Fibroblast of lung (primary cell): ENCODE data around the gene PLCB2. TPM values are rescaled to one million over a fixed set of nuclear protein-coding genes. Genes with fewer than 3 reads are reported as not detected.

Experiments
- DNase-seq, 2 donors: peaks; one replicate each; pipeline versions ENCODE4 v3.0.0 to v3.0.0-alpha.2; 2010; ENCODE audit warnings: low read depth in 2 of 2
- H2AFZ ChIP-seq: 2 replicates; pipeline ENCODE4 v1.5.1; 2012; ENCODE audit warnings: low read length, control low read depth, inconsistent platforms
- H3K27ac ChIP-seq: 2 replicates; pipeline ENCODE4 v1.5.1; 2011; ENCODE audit warnings: low read length, control low read depth; ENCODE audit not compliant: insufficient read depth
- H3K27me3 ChIP-seq: 2 replicates; pipeline ENCODE4 v1.5.1; 2011; ENCODE audit warnings: mild to moderate bottlenecking, low read length; ENCODE audit not compliant: control insufficient read depth, insufficient read depth
- H3K36me3 ChIP-seq: 2 replicates; pipeline ENCODE4 v1.5.1; 2011; ENCODE audit warnings: low read length; ENCODE audit not compliant: control insufficient read depth, insufficient read depth
- H3K4me1 ChIP-seq: 2 replicates; pipeline ENCODE4 v1.5.1; 2011; ENCODE audit warnings: low read length; ENCODE audit not compliant: control insufficient read depth, insufficient read depth; ENCODE audit errors: extremely low read depth
- H3K4me2 ChIP-seq: 2 replicates; pipeline ENCODE4 v1.5.1; 2011; ENCODE audit warnings: low read length, control low read depth; ENCODE audit not compliant: insufficient read depth; ENCODE audit errors: extremely low read depth
- H3K4me3 ChIP-seq, 4 experiments: fragments of 200-600 bp in 1 of 4; sonication (generic) in 1 of 4; replicated peaks in 1 of 4; 2 replicates each; pipeline ENCODE4 v1.5.1; 2011 to 2016; ENCODE audit warnings: low read length in 4 of 4, low read depth in 3 of 4, mild to moderate bottlenecking in 3 of 4, control low read depth in 2 of 4, inconsistent platforms in 1 of 4, mixed read lengths in 1 of 4; ENCODE audit not compliant: insufficient read depth in 1 of 4; ENCODE audit errors: control extremely low read depth in 1 of 4
- H3K79me2 ChIP-seq: 2 replicates; pipeline ENCODE4 v1.5.1; 2012; ENCODE audit warnings: mild to moderate bottlenecking, low read length, inconsistent platforms; ENCODE audit not compliant: control insufficient read depth, insufficient read depth
- H3K9ac ChIP-seq: 2 replicates; pipeline ENCODE4 v1.5.1; 2011; ENCODE audit warnings: mild to moderate bottlenecking, low read length, control low read depth; ENCODE audit not compliant: insufficient read depth
- H3K9me3 ChIP-seq: 2 replicates; pipeline ENCODE4 v1.5.1; 2012; ENCODE audit warnings: low read depth, low read length; ENCODE audit not compliant: control insufficient read depth, insufficient read depth
- H4K20me1 ChIP-seq: 2 replicates; pipeline ENCODE4 v1.5.1; 2011; ENCODE audit warnings: low read length; ENCODE audit not compliant: control insufficient read depth, insufficient read depth; ENCODE audit errors: extremely low read depth
- EZH2 ChIP-seq: IDR thresholded peaks from 2 replicates; pipeline ENCODE4 v1.5.1; 2012; ENCODE audit warnings: low read length, control low read depth, mild to moderate bottlenecking; ENCODE audit errors: missing control alignments
- polyA plus RNA-seq, 2 donors: library from polyadenylated mRNA; depleted of rRNA in 1 of 2; stranded (reverse) in 1 of 2; unstranded in 1 of 2; fragments of >200 nt; gene quantifications; 2 replicates each; pipeline ENCODE4 v1.2.1, GENCODE V29; 2011 to 2012; ENCODE audit warnings: missing spikeins in 1 of 2
- total RNA-seq: library from RNA; depleted of rRNA; stranded (reverse); fragments of >200 nt; gene quantifications from 2 replicates; pipeline ENCODE4 v1.2.1, GENCODE V29; 2014
- TF ChIP-seq, protein P1 (sequence below), 2 donors: IDR thresholded peaks in 1 of 2; conservative IDR thresholded peaks in 1 of 2; 1 replicate in 1 of 2; 2 replicates in 1 of 2; pipeline ENCODE4 v1.5.1; 2011 to 2012; ENCODE audit warnings: low read length in 2 of 2, control low read depth in 1 of 2, inconsistent platforms in 1 of 2, low read depth in 1 of 2, mild to moderate bottlenecking in 1 of 2

PLCB2 gene
- total and polyA plus RNA-seq, 2 donors (not counting 1 experiment from before 2014, with no cell fraction given) = under 0.01 to 0.40 TPM

DNA sequence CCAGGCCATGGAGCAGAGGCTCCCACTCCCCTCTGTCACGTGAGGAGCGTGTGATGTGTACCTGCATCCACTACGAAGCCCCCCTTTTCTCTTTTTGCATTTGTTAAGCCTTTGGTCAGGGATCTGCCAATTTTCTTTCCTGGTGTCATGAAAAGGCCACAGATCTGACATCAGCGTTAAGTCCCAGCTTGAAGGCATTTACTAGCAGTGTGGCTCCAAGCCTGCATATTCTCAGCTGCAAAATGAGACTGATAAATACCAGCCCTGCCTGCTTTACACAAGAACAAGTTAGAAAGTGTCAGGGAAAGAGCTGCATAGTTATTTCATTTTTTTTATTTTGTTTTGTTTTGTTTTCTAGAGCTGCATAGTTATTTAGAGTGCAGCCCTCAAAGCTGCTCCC, 22.6 kb downstream of the PLCB2 start:
- H3K27me3 ChIP-seq = peaks cover 43% of the 10 kb centered on the region
- H2AFZ ChIP-seq = no peak overlapping the region
- no peaks in the 10 kb centered on the region for H4K20me1 ChIP-seq
- H3K36me3 ChIP-seq = no peaks in the 10 kb centered on the region
- H3K4me3 ChIP-seq = no peak overlapping the region
- H3K79me2 ChIP-seq = no peaks in the 10 kb centered on the region
- no peaks in the 10 kb centered on the region for H3K4me1 ChIP-seq
- peak in 1 of 2 donors; percentile 20 for DNase-seq
- no peak overlapping the region for H3K4me2 ChIP-seq
- no peak overlapping the region for H3K9ac ChIP-seq
- no peaks in the 10 kb centered on the region for H3K9me3 ChIP-seq
- no peak for TF ChIP-seq EZH2
- no peak overlapping the region for H3K27ac ChIP-seq

DNA sequence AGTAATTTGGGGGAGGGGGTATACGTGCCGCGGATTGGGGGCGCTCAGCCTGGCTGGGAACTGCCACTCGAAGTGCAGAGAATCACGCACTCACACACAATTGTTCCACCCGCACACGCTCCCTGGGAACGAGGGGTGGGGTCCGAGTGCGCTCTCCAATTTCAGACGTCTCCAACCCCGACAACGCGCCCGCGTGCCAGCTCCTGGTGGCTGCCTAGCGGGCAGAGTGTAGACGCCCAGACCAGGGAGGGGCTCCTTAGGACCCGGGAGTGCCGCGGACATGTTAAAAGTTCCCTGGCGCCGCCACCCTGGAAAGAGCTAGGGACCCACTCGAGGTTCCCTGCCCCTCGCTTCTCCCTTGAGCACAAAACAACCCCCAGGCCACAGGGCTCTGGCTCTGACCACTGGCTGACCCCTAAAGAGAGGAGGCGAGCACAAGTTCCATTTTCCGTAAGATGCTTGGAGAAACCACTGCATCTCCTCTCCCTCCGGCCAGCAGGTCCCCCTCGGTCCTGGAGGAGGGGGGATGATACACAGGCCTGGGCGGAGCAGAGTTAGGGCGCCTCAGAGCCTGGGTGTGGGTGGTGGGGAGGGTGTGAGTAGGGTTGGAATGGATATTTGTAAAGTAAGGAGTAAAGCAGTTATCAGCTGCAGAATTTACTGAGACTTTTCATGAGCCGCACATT, 24.0 kb downstream of the PLCB2 start:
- no peak for DNase-seq
- Histone ChIP-seq H3K9ac (no peak overlapping the region), H3K36me3 (no peaks in the 10 kb centered on the region), H2AFZ (no peak overlapping the region), H3K4me2 (no peak overlapping the region), H3K27ac (no peak overlapping the region), H3K4me1 (peaks cover 2% of the 10 kb centered on the region), H3K9me3 (no peaks in the 10 kb centered on the region), H3K79me2 (no peaks in the 10 kb centered on the region), H3K27me3 (peaks cover 46% of the 10 kb centered on the region), H4K20me1 (no peaks in the 10 kb centered on the region), H3K4me3 (no peak overlapping the region)
- TF ChIP-seq, protein P1, sequence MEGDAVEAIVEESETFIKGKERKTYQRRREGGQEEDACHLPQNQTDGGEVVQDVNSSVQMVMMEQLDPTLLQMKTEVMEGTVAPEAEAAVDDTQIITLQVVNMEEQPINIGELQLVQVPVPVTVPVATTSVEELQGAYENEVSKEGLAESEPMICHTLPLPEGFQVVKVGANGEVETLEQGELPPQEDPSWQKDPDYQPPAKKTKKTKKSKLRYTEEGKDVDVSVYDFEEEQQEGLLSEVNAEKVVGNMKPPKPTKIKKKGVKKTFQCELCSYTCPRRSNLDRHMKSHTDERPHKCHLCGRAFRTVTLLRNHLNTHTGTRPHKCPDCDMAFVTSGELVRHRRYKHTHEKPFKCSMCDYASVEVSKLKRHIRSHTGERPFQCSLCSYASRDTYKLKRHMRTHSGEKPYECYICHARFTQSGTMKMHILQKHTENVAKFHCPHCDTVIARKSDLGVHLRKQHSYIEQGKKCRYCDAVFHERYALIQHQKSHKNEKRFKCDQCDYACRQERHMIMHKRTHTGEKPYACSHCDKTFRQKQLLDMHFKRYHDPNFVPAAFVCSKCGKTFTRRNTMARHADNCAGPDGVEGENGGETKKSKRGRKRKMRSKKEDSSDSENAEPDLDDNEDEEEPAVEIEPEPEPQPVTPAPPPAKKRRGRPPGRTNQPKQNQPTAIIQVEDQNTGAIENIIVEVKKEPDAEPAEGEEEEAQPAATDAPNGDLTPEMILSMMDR (conservative IDR thresholded peaks at IDR 0.05 in 1 of 2, IDR thresholded peaks at IDR 0.05 in 1 of 2; ENCODE audit: low read depth in 1 of 2, low read length in 2 of 2) = no peak
- TF ChIP-seq EZH2 = no peak

DNA sequence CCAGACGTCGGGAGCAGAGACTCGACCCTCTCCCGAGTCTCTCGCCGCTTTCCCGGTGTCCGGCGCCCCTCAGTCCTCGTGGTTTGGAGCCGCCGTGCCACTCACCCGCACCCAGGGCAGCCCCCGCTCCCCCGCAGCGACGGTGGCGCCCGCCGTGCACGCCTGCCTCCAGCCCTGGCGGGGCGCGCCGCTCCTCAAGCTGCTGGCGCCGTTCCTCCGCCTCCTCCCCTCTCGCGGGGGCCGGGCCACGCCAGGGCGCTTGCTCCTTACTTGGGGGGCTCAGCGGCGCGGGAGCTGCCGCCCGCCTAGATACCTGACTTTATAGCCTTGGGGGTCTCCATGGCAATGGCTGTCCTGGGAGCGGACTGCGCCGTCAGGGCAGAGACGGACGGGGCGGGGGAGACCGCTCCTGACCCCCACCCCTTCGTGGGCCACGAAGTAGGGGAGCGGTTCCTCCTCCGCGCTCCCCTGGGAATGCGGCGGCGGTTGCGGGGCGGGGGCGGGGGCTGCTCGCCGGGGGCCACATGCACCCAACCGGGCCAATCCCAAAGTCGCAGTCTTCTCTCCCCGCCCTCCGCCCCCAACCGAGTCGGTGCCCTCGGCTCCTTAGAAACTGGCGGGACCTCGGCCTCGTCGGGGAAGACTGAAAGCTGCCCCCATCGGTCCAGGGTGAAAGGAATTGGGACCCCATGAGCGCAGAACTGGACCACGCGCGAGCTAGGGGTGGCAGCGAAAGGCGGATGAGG, 24.7 kb downstream of the PLCB2 start, which contains the start of gene ANKRD63:
Gene ANKRD63 (minus strand): TSS at position 196 of the 746 bp plus-strand sequence. CDS start 478 bp downstream, outside the sequence.
- H3K9ac ChIP-seq = no peak within 1 kb of the TSS
- H3K4me2 ChIP-seq = peak within 1 kb of the TSS; percentile 71
- no peaks in the 10 kb centered on the region for H3K36me3 ChIP-seq
- H2AFZ ChIP-seq = peak within 1 kb of the TSS; percentile 51
- no peaks in the 10 kb centered on the region for H3K79me2 ChIP-seq
- H3K27me3 ChIP-seq = peaks cover 48% of the 10 kb centered on the region
- no peak for DNase-seq
- peaks cover 2% of the 10 kb centered on the region for H3K4me1 ChIP-seq
- TF ChIP-seq, protein P1 (conservative IDR thresholded peaks at IDR 0.05 in 1 of 2, IDR thresholded peaks at IDR 0.05 in 1 of 2; ENCODE audit: low read depth in 1 of 2, low read length in 2 of 2) = no peak
- TF ChIP-seq EZH2 = peak; percentile 74
- no peak within 1 kb of the TSS for H3K27ac ChIP-seq
- H3K9me3 ChIP-seq = no peaks in the 10 kb centered on the region
- no peaks in the 10 kb centered on the region for H4K20me1 ChIP-seq
- peak within 1 kb of the TSS in 3 of 4 experiments; percentile 15 to 38 (median 37) for H3K4me3 ChIP-seq
